AG09319 (cell line): ENCODE results near the gene ATOX1.

Experiments
- DNase-seq: peaks from one replicate; pipeline ENCODE4 v3.0.0-alpha.2; 2010; ENCODE audit warnings: low read depth; ENCODE audit errors: extremely low read depth
- TF ChIP-seq, protein P1 (sequence below): IDR thresholded peaks from 2 replicates; pipeline ENCODE4 v1.5.1; 2011; ENCODE audit warnings: low read depth, mild to moderate bottlenecking, inconsistent platforms, low read length, moderate library complexity

ATOX1 gene

DNA sequence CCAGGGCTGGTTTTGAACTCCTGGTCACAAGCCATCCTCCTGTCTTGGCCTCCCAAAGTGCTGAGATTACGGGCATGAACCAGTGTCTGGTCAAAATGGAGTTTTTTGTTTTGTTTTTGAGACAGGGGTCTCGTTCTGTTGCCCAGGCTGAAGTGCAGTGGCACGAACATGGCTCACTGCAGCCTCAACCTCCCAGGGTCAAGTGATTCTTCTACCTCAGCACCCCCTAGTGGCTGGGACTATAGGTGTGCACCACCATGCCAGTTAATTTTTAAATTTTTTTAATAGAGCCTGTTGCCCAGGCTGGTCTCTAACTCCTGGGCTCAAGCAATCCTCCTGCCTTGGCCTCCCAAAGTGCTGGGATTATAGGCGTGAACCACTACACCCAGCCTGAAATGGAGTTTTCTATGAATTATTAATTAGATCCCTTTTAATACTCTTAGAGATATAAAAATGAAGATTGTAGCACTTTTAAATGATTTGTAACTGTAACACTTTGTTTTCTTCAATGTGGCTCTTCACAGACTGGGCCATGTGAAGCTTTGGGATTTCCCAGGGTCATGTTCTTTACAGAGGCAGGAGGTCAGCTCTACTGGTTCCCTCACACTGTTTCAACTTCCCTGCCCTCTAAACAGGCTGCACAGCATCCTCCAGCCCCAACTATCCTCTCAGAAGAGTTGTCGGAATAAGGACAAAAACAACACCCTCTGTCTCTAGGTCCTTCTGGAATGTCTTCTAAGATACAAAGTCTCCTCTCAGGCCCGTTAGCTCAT, 39.0 kb downstream of the ATOX1 start:
- DNase-seq, result no peak
- TF ChIP-seq, protein P1, sequence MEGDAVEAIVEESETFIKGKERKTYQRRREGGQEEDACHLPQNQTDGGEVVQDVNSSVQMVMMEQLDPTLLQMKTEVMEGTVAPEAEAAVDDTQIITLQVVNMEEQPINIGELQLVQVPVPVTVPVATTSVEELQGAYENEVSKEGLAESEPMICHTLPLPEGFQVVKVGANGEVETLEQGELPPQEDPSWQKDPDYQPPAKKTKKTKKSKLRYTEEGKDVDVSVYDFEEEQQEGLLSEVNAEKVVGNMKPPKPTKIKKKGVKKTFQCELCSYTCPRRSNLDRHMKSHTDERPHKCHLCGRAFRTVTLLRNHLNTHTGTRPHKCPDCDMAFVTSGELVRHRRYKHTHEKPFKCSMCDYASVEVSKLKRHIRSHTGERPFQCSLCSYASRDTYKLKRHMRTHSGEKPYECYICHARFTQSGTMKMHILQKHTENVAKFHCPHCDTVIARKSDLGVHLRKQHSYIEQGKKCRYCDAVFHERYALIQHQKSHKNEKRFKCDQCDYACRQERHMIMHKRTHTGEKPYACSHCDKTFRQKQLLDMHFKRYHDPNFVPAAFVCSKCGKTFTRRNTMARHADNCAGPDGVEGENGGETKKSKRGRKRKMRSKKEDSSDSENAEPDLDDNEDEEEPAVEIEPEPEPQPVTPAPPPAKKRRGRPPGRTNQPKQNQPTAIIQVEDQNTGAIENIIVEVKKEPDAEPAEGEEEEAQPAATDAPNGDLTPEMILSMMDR, result peak; percentile 62

DNA sequence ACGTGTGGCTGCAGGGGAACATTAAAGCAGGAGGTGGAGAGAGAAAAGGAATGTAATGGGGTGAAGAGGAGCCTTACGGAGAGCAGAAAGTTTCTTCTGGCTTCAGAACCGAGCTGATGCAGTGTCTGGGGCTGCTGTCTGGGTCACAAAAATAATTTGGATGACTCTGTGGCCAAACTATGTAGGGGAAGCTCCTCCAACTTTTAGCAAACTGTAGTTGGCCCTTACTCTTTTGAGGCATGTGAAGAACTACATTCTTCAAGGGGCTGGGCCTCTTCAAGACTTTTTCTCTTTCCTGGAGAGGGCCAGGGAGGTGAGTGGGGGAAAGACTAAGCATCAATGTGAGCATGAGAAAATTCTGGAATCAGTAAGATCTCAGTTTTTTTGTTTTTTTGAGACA, 39.8 kb downstream of the ATOX1 start:
- TF ChIP-seq, protein P1, result no peak
- DNase-seq, result no peak

GRCh38 chr5:151718153-151718552, 40.3 kb downstream of the ATOX1 start:
- TF ChIP-seq, protein P1, result no peak
- DNase-seq, result no peak

GRCh38 chr5:151717416-151717815, 41.0 kb downstream of the ATOX1 start:
- DNase-seq, result no peak
- TF ChIP-seq, protein P1, result no peak

DNA sequence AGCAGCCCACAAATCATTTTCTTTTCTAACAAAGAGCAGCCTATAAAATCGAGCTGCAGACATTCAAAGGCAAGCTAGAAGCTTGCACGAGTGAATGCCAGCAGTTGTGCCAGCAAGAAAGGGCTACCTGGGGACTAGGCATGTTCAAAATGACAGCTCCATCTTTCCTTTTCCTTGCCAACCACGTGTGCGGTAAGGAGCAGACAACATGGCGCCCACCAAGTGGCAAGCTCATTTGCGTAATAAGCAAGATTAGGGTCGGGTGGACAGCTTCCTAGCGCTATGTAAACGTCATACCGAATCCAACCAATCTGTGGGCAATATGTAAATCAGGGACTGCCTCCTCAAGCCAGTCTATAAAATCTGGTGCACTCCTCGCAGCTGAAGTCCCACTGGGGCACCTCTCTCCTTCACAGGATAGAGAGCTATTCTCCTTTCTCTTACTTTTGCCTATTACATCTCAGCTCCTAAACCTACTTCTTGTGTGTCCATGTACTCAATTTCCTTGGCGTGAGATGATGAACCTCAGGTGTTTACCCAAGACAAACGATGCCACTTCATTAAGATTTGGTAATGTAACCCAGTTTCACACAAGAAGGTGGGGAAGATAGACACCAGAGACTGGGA, 49.2 kb downstream of the ATOX1 start:
- TF ChIP-seq, protein P1, result no peak
- no peak for DNase-seq

DNA sequence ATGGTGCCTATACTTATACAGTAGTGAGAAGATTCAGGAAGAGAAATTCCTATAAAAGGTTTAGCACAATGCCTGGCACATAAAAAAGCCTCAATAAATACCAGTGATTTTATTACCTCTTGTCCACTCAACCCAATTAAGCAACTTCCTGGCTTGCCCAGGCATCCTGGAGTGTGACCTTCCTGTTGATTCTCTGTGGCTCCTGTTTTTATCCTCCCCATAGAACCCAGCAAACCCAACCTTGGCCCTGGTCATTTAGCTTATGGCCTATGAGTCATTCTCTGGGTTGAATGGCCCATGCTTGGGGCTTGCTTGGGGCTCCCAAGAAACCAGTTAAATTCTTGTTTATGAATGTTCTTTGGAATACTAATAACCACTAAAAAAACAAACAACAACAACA, 50.3 kb downstream of the ATOX1 start:
- TF ChIP-seq, protein P1, result no peak
- no peak for DNase-seq

DNA sequence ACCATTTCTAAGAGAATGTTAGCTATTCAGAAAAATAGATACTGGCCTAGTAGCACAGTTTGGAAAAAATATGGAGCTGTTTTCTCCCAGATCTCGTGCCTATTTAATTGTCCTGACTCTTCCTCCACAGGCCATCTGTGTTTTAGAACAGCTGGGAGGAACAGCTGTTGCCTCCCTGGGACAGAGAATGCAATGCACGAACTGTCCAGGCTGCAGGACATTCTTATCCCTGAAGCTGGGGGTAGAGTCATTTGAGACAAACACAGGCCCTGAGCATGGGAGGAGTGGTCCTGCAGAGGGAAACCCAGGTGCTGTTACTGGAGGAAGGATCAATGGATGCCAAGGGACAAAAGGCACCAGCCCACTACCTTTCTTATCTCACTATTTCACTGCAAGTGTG, 50.9 kb downstream of the ATOX1 start:
- no peak for DNase-seq
- TF ChIP-seq, protein P1, result no peak
